Small intestine (tissue), 7 donors: Measurements from ENCODE around the gene ADNP. TPM values are rescaled to one million over a fixed set of nuclear protein-coding genes. Genes with fewer than 3 reads are reported as not detected.

Experiments
- DNase-seq, 2 donors: peaks; one replicate each; pipeline versions ENCODE4 v3.0.0 to v3.0.0-alpha.2; 2013
- FAIRE-seq: peaks from 2 replicates; lab custom pipeline; 2012; peaks lifted over from hg19 to GRCh38; lab: Jason Lieb, UNC
- H3K27ac ChIP-seq, 3 donors: one replicate each; pipeline ENCODE4 v1.5.1; 2013; ENCODE audit warnings: low read length in 2 of 3, mild to moderate bottlenecking in 2 of 3, control low read depth in 1 of 3, inconsistent platforms in 1 of 3, low read depth in 1 of 3, moderate library complexity in 1 of 3
- H3K27me3 ChIP-seq, 3 donors: one replicate each; pipeline ENCODE4 v1.6.1; 2013; ENCODE audit warnings: low read length in 3 of 3, inconsistent platforms in 1 of 3; ENCODE audit not compliant: control insufficient read depth in 3 of 3, insufficient read depth in 3 of 3
- H3K36me3 ChIP-seq, 3 donors: one replicate each; pipeline ENCODE4 v1.6.1; 2013; ENCODE audit warnings: low read length in 3 of 3, inconsistent platforms in 1 of 3, low read depth in 1 of 3, mild to moderate bottlenecking in 1 of 3, moderate library complexity in 1 of 3; ENCODE audit not compliant: control insufficient read depth in 3 of 3, insufficient read depth in 2 of 3
- H3K4me1 ChIP-seq, 3 donors: one replicate each; pipeline ENCODE4 v1.6.1; 2013; ENCODE audit warnings: low read length in 2 of 3, inconsistent platforms in 1 of 3, low read depth in 1 of 3, mild to moderate bottlenecking in 1 of 3, moderate library complexity in 1 of 3; ENCODE audit not compliant: control insufficient read depth in 3 of 3, insufficient read depth in 2 of 3
- H3K4me3 ChIP-seq, 3 donors: one replicate each; pipeline ENCODE4 v1.5.1; 2013; ENCODE audit warnings: low read length in 3 of 3, control low read depth in 1 of 3, inconsistent platforms in 1 of 3, low read depth in 1 of 3, mild to moderate bottlenecking in 1 of 3, moderate library complexity in 1 of 3
- H3K9me3 ChIP-seq, 2 donors: one replicate each; pipeline ENCODE4 v1.6.1; 2013; ENCODE audit warnings: low read depth in 1 of 2, low read length in 1 of 2; ENCODE audit not compliant: control insufficient read depth in 2 of 2, insufficient read depth in 1 of 2
- WGBS, 3 donors: extraction: QIAGEN DNeasy Blood & Tissue Kit; methylation state at CpG; one replicate each; pipeline ENCODE4 v1.1.7; 2013; 5-methylcytosine and 5-hydroxymethylcytosine counted together
- polyA plus RNA-seq, 4 donors: library from polyadenylated mRNA; stranded (reverse) in 3 of 4; unstranded in 1 of 4; fragments of 200-250 nt in 3 of 4; fragments of 120-200 nt in 1 of 4; gene quantifications; one replicate each; pipeline versions ENCODE4 v1.2.1 to v1.2.3, GENCODE V29; 2013
- donor health status: healthy with polysubstance abuse.
- donor health status: control.
- donor health status: control.
- donor health status: Bipolar disorder and iron deficiency.
- donor health status: healthy.

Gene ADNP
- polyA plus RNA-seq, 4 donors, result 24.9 to 65.8 (median 28.9) TPM

DNA sequence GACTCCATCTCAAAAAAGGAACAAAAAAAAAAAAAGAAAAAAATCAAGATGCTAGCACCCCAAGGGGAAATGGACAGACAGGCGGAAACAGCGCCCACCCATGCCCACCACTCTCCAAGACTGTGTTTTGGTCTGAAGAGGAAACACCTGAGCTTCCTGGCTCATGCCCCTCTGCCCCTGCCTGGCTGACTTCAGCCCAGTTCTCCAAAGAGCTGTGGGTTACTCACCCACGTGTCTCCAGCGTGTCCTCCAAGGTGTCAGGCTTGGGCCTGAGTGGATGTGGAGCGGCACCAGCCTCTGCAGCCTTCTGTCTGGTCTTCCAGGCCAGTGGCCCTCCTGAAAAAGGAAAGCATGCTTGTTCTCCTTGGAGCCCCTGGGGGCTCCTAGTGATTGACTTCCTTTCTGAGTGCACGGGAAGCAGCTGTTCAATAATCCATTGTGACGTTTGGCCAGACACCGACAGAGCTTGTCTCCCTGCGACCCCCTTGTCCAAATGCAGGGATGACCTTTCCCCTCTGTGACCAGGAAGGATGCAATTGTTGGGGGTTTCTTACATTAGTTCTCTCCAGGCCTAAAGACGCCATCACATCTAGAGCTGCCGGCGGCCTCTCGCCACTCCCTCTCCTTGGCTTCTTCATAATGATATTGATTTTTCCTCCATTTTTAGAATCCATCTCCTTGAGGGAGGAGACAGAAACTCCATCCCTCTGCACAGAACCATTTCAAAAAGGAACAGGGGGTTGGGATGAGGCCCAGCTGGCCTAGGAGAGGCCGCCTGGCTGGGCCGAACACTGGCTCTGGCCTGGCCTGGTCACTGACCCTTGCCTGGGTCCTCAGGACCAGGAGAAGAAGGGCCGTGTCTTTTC is 58.4 kb downstream of the ADNP start:
- Histone ChIP-seq H3K27me3 (no peaks in the 10 kb centered on the region), H3K9me3 (no peaks in the 10 kb centered on the region), H3K4me1 (peaks cover 0 to 5% (median 0%) of the 10 kb centered on the region in 3 donors), H3K36me3 (peaks cover 0 to 13% (median 0%) of the 10 kb centered on the region in 3 donors), H3K4me3 (no peak overlapping the region), H3K27ac (no peak overlapping the region)
- 83 to 92% (median 84%) methylated on average over 16 of the region's 16 CpGs for WGBS, 3 donors
- FAIRE-seq (no peak), DNase-seq (no peak)

DNA sequence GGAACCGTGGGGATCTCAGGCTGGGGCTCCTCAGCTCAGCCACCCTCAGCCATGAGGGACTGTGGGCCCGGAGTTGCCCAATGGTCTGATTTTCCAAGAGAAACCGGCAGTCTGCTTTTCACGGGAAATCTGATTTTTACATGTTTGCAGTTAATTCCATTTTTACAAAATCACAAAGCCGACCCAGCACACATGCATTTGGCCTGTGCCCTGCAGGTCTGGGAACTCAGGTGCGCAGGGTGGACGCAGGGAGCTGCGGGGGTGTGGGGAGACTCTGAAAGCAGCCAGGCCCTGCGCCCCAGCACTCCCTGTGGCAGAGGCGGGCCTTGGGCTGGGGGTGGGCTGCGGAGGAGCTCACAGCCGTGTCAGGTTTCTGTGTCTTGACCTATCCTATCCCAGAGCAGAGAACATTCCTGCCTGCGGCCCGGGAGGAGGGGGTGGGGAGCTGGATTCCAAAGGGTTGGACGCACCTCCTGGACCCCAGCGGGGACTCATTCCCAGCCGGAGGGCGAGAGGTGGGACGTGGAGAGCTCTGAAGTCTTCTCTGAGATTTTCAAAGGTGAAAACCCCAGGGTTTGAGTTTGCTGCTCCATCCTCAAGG is 60.6 kb downstream of the ADNP start:
- peaks cover 0 to 5% (median 0%) of the 10 kb centered on the region in 3 donors for H3K4me1 ChIP-seq
- FAIRE-seq, result no peak
- no peaks in the 10 kb centered on the region for H3K9me3 ChIP-seq
- 81 to 93% (median 93%) methylated on average over 19 of the region's 19 CpGs for WGBS, 3 donors
- H3K4me3 ChIP-seq, result peak overlapping the region in 1 of 3 donors; percentile 8
- H3K27me3 ChIP-seq, result no peaks in the 10 kb centered on the region
- H3K27ac ChIP-seq, result no peak overlapping the region
- peak in 1 of 2 donors; percentile 27 for DNase-seq
- H3K36me3 ChIP-seq, result peaks cover 0 to 5% (median 0%) of the 10 kb centered on the region in 3 donors

DNA sequence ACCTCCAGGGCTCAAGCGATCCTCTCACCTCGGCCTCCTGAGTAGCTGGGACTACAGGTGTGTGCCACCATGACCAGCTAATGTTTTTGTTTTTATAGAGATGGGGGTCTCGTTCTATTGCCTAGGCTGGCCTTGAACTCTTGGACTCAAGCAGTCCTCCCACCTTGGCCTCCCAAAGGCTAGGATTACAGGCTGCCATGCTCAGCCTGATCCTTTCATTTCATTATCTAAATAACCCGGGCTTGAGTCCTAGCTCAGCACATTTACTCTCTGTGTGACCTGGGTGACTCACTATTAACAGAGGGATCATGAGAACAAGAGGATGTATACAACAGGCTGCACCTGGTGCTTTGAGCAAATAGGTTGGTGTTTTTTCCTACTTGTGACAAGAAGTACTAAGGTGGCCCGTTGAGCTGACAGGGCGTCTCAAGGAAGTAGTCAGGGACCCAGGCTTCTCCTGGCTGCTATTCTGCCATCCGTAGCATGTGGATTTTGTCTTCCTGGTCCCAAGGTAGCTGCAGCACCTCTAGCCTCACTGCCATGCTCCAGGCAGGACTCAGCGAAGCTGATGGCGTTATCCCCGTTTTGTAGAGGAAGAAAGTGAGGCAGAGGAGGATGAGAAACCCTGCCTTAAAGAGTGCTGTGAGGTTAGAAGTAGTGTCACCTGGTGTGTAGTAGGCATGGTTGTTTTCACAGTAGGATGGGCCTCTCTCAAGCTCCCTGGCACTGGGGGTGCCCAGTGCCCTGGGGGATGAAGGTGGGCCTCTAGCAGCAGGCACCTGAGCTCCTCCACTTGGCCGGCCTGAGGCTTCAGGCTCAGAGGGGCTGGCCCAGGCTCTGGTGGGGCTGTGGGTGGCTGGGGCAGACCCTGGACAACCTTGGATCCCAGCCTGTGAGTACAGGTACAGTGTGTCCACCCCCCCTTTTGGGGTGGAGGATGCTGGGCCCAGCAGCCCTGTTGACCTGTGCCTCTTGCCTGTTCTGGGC is 62.4 kb downstream of the ADNP start:
- H3K4me3 ChIP-seq, result no peak overlapping the region
- DNase-seq (peak; percentile 70 to 85), FAIRE-seq (no peak)
- 51 to 79% (median 60%) methylated on average over 11 of the region's 11 CpGs for WGBS, 3 donors
- peaks cover 0 to 2% (median 0%) of the 10 kb centered on the region in 3 donors for H3K36me3 ChIP-seq
- peak overlapping the region; percentile 24 to 73 (median 63) for H3K27ac ChIP-seq
- peaks cover 0 to 5% (median 0%) of the 10 kb centered on the region in 3 donors for H3K4me1 ChIP-seq
- no peaks in the 10 kb centered on the region for H3K9me3 ChIP-seq
- H3K27me3 ChIP-seq, result no peaks in the 10 kb centered on the region

DNA sequence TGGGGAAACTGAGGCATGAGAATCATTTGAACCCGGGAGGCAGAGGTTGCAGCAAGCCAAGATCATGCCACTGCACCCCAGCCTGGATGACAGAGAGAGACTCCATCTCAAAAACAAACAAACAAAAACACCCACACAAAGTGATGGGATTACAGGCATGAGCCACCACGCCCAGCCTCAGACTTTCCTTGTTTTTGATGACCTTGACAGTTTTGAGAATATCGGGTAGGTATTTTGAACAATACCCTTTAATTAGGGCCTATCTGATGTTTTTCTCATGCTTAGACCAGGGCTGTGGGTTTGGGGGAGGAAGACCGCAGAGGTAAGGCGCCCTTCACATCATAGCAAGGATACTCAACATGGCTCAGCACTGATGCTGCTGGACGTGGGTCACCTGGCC is 63.4 kb downstream of the ADNP start:
- FAIRE-seq (no peak), DNase-seq (no peak)
- 87 to 93% (median 92%) methylated on average over 6 of the region's 6 CpGs for WGBS, 3 donors
- no peaks in the 10 kb centered on the region for H3K9me3 ChIP-seq
- no peak overlapping the region for H3K27ac ChIP-seq
- H3K27me3 ChIP-seq, result no peaks in the 10 kb centered on the region
- peaks cover 0 to 2% (median 0%) of the 10 kb centered on the region in 3 donors for H3K36me3 ChIP-seq
- H3K4me3 ChIP-seq, result no peak overlapping the region
- H3K4me1 ChIP-seq, result peaks cover 0 to 5% (median 0%) of the 10 kb centered on the region in 3 donors

DNA sequence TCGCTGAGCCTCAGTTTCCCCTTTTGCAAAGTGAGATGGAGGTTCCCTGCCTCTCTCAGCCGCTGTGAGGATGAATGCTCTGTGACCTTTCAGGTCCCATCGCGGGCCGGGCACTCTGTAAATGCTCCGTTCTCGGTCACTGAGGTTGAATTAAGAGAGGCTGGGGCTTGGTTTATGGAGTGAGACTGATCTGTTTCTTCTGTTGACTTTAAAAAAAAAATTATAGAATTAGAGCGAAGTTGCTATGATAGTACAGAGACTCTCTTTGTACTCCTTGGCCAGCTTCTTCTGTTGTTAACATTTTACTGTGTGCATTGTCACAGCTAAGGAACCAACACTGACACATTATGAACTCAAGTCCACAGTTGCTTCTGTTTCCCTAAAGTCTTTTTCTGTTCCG is 64.4 kb downstream of the ADNP start:
- H3K27ac ChIP-seq, result no peak overlapping the region
- H3K27me3 ChIP-seq, result no peaks in the 10 kb centered on the region
- H3K4me1 ChIP-seq, result peaks cover 0 to 5% (median 0%) of the 10 kb centered on the region in 3 donors
- FAIRE-seq, result no peak
- H3K4me3 ChIP-seq, result no peak overlapping the region
- WGBS, 3 donors, result 95 to 97% (median 96%) methylated on average over 9 of the region's 9 CpGs
- no peak for DNase-seq
- peaks cover 0 to 2% (median 0%) of the 10 kb centered on the region in 3 donors for H3K36me3 ChIP-seq
- H3K9me3 ChIP-seq, result no peaks in the 10 kb centered on the region

DNA sequence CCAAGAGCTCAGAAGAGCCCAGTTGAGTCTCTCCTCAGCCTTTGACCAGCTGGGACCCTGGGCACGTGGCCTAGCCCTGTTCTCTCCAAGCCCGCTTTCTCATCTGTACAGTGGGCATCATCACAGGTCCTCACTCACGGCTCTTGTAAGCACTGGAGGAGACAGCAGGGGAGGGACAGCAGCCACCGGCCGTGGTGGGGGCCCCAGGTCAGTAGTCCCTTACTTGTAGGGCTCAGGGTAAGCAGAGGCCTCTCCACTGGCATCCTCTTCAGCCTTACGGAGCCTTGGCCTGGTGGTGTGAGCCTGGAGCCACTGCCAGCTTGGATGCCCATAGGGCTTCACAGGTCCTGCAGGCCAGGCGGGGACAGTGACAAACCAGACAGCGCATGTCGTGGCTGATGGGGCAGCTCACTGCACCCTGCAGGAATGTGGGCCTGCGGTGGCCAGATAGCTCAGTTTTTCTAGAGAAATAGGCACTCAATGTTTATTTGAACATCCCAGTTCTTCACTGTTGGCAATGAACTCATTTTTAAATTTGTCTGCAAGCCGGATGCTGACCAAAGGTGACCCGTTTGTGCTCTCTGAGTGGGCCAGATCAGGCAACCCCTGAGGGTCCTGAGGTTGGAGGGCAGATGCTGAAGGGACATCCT is 65.1 kb downstream of the ADNP start:
- Histone ChIP-seq H3K9me3 (no peaks in the 10 kb centered on the region), H3K36me3 (peaks cover 0 to 2% (median 0%) of the 10 kb centered on the region in 3 donors), H3K27ac (no peak overlapping the region), H3K27me3 (no peaks in the 10 kb centered on the region), H3K4me3 (no peak overlapping the region), H3K4me1 (peaks cover 0 to 5% (median 0%) of the 10 kb centered on the region in 3 donors)
- WGBS, 3 donors, result 90 to 94% (median 91%) methylated on average over 11 to 12 of the region's 12 CpGs
- FAIRE-seq (no peak), DNase-seq (no peak)

DNA sequence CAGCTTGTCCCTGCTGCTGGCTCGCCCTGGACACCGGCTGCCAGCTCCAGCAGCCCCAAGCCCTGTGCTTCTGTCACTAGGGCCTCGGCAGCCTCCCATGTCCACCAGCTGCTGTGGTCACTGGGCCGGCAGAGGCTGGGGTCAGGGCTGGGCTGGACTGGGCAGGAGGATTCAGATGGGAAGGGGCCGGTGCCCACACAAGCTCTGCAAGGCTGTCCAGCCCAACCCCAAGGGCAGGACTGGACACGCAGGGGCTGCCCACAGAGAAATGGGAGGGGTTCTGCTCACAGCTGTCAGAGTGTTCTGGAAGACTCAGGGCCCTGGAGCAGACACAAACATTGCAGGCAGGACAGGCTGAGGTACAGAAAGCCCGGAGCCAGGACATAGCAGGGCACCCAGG is 65.6 kb downstream of the ADNP start:
- no peak for FAIRE-seq
- H3K27me3 ChIP-seq, result no peaks in the 10 kb centered on the region
- H3K4me3 ChIP-seq, result no peak overlapping the region
- peaks cover 0 to 5% (median 0%) of the 10 kb centered on the region in 3 donors for H3K4me1 ChIP-seq
- no peak overlapping the region for H3K27ac ChIP-seq
- DNase-seq, result no peak
- no peaks in the 10 kb centered on the region for H3K9me3 ChIP-seq
- H3K36me3 ChIP-seq, result peaks cover 0 to 2% (median 0%) of the 10 kb centered on the region in 3 donors
- WGBS, 3 donors, result 79 to 91% (median 91%) methylated on average over 7 of the region's 7 CpGs
